KMS-11 (cell line): ENCODE results near the gene TCF19.

Experiments used
- H2AFZ ChIP-seq: fragments of 200-600 bp; sonication (generic); 2 replicates; pipeline ENCODE4 v1.6.1; 2016; ENCODE audit warnings: antibody characterized with exemption, mixed run types, low read depth
- H3K27ac ChIP-seq: fragments of 200-600 bp; sonication (generic); 2 replicates; pipeline ENCODE4 v1.6.1; 2016; ENCODE audit warnings: mild to moderate bottlenecking, mixed run types
- H3K27me3 ChIP-seq: fragments of 200-600 bp; sonication (generic); 2 replicates; pipeline ENCODE4 v1.6.1; 2017; ENCODE audit warnings: mild to moderate bottlenecking, low read depth, mixed run types, moderate library complexity; ENCODE audit not compliant: insufficient read depth
- H3K36me3 ChIP-seq: fragments of 200-600 bp; sonication (generic); 2 replicates; pipeline ENCODE4 v1.6.1; 2017; ENCODE audit warnings: mild to moderate bottlenecking, mixed run types; ENCODE audit not compliant: insufficient read depth
- H3K4me1 ChIP-seq: fragments of 200-600 bp; sonication (generic); 2 replicates; pipeline ENCODE4 v1.6.1; 2016; ENCODE audit warnings: mild to moderate bottlenecking, low read depth, mixed run types; ENCODE audit not compliant: poor library complexity, severe bottlenecking
- H3K4me2 ChIP-seq: fragments of 200-600 bp; sonication (generic); 2 replicates; pipeline ENCODE4 v1.7.0; 2016; ENCODE audit warnings: mild to moderate bottlenecking, mixed run types
- H3K4me3 ChIP-seq: fragments of 200-600 bp; sonication (generic); IDR thresholded peaks from 2 replicates; pipeline ENCODE4 v1.6.1; 2017; ENCODE audit warnings: low read depth, low read length, mixed read lengths; ENCODE audit not compliant: insufficient read depth
- H3K79me2 ChIP-seq: fragments of 200-600 bp; sonication (generic); 2 replicates; pipeline ENCODE4 v1.6.1; 2016; ENCODE audit warnings: low read depth, mixed run types; ENCODE audit not compliant: insufficient read depth
- H3K9ac ChIP-seq: fragments of 200-600 bp; sonication (generic); 2 replicates; pipeline ENCODE4 v1.6.1; 2016; ENCODE audit warnings: mild to moderate bottlenecking, mixed run types
- H4K20me1 ChIP-seq: fragments of 200-600 bp; sonication (generic); 2 replicates; pipeline ENCODE4 v1.6.1; 2016; ENCODE audit warnings: mild to moderate bottlenecking, mixed run types; ENCODE audit not compliant: insufficient read depth
- TF ChIP-seq, protein P1 (sequence below): fragments of 200-600 bp; sonication (generic); conservative IDR thresholded peaks from 2 replicates; pipeline ENCODE4 v1.6.1; 2017; ENCODE audit warnings: low read depth, mild to moderate bottlenecking, antibody characterized with exemption, low read length, moderate library complexity, mixed read lengths

Gene TCF19

DNA sequence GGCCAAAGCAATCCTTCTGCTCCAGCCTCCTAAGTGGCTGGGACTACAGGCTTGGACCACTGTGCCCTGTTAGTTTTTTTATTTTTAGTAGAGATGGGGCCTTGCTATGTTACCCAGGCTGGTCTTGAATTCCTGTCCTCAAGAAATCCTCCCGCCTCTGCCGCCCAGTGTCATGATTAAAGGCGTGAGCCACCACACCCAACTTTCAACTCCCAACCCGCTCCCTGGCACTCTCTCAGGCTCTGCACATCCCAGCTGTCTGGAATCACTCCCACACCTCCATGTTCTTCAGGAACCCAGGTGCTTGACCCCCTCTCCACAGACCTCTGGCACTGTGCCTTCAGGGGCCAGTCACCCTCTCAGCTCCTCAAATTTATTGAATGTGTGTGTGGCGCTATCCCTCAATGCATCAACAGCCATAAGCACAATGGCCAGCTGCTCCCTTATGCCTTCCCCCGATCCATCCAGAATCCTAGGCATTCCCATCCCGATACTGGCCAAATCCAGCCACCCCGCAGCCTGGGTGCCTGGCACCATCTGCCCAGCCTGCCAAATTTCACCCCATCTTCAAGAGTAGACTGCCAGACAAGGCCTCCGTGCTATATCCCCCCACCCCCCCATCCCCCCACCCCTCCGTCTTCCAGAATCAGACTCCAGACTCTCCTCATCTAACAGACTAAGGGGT is 12.7 kb downstream of the TCF19 start:
- Histone ChIP-seq H4K20me1 (no peaks in the 10 kb centered on the region), H3K27ac (no peak overlapping the region), H3K79me2 (no peaks in the 10 kb centered on the region), H3K4me2 (no peak overlapping the region), H3K36me3 (no peaks in the 10 kb centered on the region), H3K27me3 (no peaks in the 10 kb centered on the region), H3K9ac (no peak overlapping the region), H3K4me3 (no peak overlapping the region), H2AFZ (no peak overlapping the region), H3K4me1 (no peaks in the 10 kb centered on the region)
- TF ChIP-seq, protein P1, sequence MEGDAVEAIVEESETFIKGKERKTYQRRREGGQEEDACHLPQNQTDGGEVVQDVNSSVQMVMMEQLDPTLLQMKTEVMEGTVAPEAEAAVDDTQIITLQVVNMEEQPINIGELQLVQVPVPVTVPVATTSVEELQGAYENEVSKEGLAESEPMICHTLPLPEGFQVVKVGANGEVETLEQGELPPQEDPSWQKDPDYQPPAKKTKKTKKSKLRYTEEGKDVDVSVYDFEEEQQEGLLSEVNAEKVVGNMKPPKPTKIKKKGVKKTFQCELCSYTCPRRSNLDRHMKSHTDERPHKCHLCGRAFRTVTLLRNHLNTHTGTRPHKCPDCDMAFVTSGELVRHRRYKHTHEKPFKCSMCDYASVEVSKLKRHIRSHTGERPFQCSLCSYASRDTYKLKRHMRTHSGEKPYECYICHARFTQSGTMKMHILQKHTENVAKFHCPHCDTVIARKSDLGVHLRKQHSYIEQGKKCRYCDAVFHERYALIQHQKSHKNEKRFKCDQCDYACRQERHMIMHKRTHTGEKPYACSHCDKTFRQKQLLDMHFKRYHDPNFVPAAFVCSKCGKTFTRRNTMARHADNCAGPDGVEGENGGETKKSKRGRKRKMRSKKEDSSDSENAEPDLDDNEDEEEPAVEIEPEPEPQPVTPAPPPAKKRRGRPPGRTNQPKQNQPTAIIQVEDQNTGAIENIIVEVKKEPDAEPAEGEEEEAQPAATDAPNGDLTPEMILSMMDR = no peak

DNA sequence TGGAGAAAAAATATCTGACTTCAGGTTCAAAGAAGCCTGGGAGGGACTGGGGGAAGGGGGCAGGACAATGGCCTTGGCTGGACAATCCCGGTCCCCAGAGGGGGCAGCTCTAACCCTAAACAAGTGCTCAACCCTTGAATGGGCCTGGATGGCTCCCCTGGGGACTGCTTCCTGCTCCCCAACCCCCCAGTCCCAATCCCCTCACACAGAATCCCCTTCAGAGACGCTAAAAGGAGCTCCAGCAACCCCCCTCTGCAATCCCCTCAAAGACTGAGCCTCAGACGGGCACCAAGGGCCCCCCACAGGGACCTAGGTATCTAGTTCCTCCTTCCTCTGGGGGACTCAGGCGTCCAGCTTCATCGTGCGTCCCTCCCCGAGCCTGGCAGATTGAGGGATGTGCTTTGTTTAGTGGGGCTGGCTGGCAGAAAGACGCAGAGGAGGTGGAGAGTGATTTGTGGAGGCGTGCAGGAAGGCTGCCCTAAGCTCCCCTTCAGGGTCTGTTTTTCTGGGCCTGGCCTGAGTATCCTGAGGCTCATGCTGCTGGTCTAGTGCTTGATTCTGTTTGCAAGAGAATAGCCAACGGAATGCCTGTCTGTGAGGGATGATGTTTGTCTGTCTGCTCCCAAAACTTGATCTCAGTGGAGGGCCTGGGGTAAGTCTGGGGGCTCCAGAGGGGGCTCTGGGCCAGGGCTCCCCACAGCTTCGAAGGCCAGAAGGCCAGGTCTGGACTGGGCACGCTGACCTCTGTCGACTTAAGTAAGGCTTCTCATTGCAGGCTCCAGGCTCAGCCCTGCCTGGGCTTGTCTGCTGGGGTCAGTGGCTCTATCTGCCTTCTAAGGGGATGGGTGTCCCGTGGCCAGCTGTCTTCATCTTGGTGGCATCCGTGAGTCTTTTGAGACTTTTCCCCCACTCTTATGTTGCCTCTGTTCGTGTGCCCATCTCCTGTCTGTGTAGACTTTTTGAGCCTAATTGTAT is 13.8 kb downstream of the TCF19 start:
- Histone ChIP-seq H3K27me3 (no peaks in the 10 kb centered on the region), H3K27ac (no peak overlapping the region), H3K79me2 (no peaks in the 10 kb centered on the region), H3K36me3 (no peaks in the 10 kb centered on the region), H4K20me1 (no peaks in the 10 kb centered on the region), H3K9ac (no peak overlapping the region), H3K4me3 (no peak overlapping the region), H3K4me1 (no peaks in the 10 kb centered on the region), H2AFZ (no peak overlapping the region), H3K4me2 (no peak overlapping the region)
- TF ChIP-seq, protein P1 = no peak

DNA sequence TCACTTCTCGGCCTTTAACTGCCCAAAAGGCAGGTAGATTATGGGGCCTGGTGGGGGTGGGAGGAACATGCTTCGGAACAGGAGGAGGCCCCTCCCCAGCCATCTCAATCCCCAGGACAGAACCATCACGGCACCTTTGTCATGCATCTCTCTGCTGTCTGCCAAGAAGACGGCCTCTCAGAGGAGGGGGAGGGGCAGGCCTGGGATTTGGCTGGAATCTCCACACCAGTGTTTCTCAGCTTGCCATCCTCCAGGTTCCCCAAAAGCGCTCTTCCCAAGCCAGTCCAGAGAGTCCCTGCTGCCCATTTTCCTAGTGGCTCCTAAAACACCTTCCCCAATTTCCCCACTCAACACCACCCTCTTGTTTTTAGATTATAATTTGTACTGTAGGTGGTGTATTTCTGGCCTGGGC is 14.6 kb downstream of the TCF19 start:
- TF ChIP-seq, protein P1 = no peak
- no peak overlapping the region for H3K4me2 ChIP-seq
- H2AFZ ChIP-seq = no peak overlapping the region
- no peak overlapping the region for H3K4me3 ChIP-seq
- H3K36me3 ChIP-seq = no peaks in the 10 kb centered on the region
- H3K4me1 ChIP-seq = no peaks in the 10 kb centered on the region
- no peaks in the 10 kb centered on the region for H3K27me3 ChIP-seq
- H4K20me1 ChIP-seq = no peaks in the 10 kb centered on the region
- H3K27ac ChIP-seq = no peak overlapping the region
- H3K9ac ChIP-seq = no peak overlapping the region
- H3K79me2 ChIP-seq = no peaks in the 10 kb centered on the region

DNA sequence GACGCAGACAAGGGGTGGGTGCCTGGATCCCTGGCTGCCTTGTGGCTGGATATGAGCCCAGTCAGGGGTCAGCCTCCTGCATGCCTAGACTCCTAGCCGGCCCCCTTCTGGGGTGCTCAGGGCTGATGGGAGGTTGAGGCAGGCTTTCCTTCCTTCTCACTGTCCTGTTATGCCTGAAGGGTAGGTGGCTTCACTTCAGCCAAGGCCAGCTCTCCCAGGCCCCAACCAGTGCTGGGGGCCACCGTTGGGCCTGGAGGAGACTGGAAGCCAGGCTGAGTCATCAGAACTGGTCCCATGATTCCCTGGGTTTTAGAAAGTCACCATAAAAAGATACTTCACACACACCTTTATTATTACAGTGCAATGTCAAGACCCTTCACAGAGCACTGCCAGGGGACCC is 15.0 kb downstream of the TCF19 start:
- Histone ChIP-seq H3K4me3 (no peak overlapping the region), H3K27ac (no peak overlapping the region), H3K79me2 (no peaks in the 10 kb centered on the region)

More for the DNA sequence above, 15.0 kb downstream of the TCF19 start:
- Histone ChIP-seq H2AFZ (no peak overlapping the region), H3K4me1 (no peaks in the 10 kb centered on the region), H3K4me2 (no peak overlapping the region), H3K9ac (no peak overlapping the region), H3K36me3 (no peaks in the 10 kb centered on the region), H3K27me3 (no peaks in the 10 kb centered on the region), H4K20me1 (no peaks in the 10 kb centered on the region)
- TF ChIP-seq, protein P1 = no peak
